ENCODE data around the gene HIPK4.

DNA sequence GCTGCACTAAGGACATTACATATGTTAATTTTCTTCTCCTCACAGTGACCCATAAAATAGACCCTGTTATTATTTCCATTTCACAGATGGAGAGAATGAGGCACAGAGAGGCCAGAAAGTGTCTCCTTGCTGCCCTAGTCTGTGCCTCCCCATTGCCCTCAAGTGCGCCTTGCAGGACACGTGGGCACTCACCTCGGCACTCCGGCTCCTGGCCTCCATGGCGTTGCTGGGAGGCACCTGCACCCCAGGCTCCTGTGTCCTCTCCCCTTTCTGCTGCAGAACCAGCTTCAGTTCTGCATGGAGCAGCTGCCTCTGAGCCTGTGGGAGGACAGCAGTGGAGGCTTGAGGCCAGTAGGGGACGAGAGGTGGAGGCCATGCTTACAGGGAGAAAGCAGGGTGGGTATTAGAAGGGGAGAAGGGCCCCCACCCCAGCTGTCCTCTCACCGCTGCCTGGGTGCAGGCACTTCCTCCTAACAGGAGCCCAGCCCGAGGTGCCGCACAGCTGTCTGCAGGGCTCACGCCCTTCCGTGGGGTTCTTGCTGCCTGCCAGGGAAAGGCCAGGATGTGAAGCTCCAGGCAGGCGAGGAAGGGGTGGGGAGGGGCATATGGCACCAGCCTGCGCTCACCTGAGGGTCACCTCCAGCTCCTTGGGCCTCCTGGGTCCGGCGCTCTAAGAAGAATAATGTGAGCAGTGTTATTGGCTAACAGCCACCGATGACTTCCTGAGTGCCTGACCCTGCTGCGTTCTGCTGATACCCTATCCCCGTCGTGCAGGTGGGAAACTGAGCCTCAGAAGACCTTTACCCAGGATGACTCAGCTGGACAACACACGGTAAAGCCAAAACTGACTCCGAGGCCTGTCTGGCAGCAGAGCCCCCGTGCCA lies 18.0 kb upstream of the HIPK4 start:
- TF ChIP-seq, protein P1, sequence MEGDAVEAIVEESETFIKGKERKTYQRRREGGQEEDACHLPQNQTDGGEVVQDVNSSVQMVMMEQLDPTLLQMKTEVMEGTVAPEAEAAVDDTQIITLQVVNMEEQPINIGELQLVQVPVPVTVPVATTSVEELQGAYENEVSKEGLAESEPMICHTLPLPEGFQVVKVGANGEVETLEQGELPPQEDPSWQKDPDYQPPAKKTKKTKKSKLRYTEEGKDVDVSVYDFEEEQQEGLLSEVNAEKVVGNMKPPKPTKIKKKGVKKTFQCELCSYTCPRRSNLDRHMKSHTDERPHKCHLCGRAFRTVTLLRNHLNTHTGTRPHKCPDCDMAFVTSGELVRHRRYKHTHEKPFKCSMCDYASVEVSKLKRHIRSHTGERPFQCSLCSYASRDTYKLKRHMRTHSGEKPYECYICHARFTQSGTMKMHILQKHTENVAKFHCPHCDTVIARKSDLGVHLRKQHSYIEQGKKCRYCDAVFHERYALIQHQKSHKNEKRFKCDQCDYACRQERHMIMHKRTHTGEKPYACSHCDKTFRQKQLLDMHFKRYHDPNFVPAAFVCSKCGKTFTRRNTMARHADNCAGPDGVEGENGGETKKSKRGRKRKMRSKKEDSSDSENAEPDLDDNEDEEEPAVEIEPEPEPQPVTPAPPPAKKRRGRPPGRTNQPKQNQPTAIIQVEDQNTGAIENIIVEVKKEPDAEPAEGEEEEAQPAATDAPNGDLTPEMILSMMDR (conservative IDR thresholded peaks at IDR 0.05; ENCODE audit: low read depth in 2 of 2), result no peak
- no peak for TF ChIP-seq EZH2 (IDR thresholded peaks at IDR 0.05; ENCODE audit: low read depth, unreplicated experiment)
- TF ChIP-seq ZNF331 (CRISPR knock-in tag; IDR thresholded peaks at IDR 0.05; ENCODE audit: low read depth), result no peak
- no peak for TF ChIP-seq POLR2AphosphoS5 (IDR thresholded peaks at IDR 0.05; ENCODE audit: low read depth)
- TF ChIP-seq ETS1 (IDR thresholded peaks at IDR 0.05), result no peak
- TF ChIP-seq CREB1 (CRISPR knock-in tag; IDR thresholded peaks at IDR 0.05; ENCODE audit: low read depth), result no peak
- TF ChIP-seq REST (IDR thresholded peaks at IDR 0.05; ENCODE audit: unreplicated experiment), result no peak
- TF ChIP-seq NANOG (IDR thresholded peaks at IDR 0.05; ENCODE audit: borderline replicate concordance), result no peak
- TF ChIP-seq STAT1 (IDR thresholded peaks at IDR 0.05; ENCODE audit: unreplicated experiment), result no peak
